Measurements from ENCODE around the gene CERK. TPM values are rescaled to one million over a fixed set of nuclear protein-coding genes. Genes with fewer than 3 reads are reported as not detected.

The CERK gene
- total and polyA plus RNA-seq, 7 experiments from 2014 or later, result 40.4 to 138 (median 67.5) TPM

DNA sequence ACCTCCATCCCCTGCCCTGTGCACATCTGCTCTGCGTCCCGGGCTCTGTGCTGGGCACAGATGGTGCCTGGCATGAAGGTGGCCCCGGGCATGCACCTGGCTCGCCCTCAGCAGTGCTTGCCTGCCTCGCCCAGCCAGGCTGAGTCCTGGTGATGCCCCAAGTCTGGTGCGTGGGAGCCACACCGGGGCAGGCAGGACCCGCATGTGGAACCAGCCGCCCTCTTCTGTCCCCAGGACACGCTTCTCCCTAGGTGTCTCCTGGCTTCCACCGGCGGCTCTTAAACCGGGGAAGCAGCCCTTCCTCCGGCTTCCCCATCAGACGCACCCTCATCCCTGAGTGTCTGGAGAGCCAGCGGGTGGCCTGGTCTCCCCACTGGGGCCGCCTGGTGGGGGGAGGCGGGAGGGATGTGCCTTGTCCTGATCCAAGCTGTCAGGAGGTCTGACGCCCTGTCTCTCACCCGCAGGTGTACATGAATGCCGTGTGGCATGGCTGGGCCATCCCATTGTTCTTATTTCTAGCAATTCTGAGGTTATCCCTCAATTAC lies 72.8 kb downstream of the CERK start:
- Mint-ChIP-seq H3K36me3 (peaks cover 0 to 8% (median 6%) of the 10 kb centered on the region in 5 donors), H3K9me3 (no peaks in the 10 kb centered on the region), H3K27ac (no peak overlapping the region), H3K4me3 (no peak overlapping the region), H3K27me3 (no peaks in the 10 kb centered on the region), H3K4me1 (peaks cover 8 to 18% (median 9%) of the 10 kb centered on the region in 7 donors)
- DNase-seq, result no peak
- Histone ChIP-seq H3K4me3 (ENCODE audit: low read length) (no peak overlapping the region), H3K9me3 (ENCODE audit: control insufficient read depth in 2 of 3, low read length in 3 of 3) (no peaks in the 10 kb centered on the region), H3K4me1 (ENCODE audit: control insufficient read depth in 2 of 2, insufficient read depth in 2 of 2, low read length in 2 of 2) (peaks cover 4 to 5% of the 10 kb centered on the region in 2 donors), H3K27ac (ENCODE audit: low read depth, low read length) (no peak overlapping the region), H3K27me3 (ENCODE audit: control insufficient read depth in 2 of 2, insufficient read depth in 2 of 2, low read length in 2 of 2) (no peaks in the 10 kb centered on the region), H3K36me3 (ENCODE audit: control insufficient read depth in 2 of 3, insufficient read depth in 3 of 3, low read length in 3 of 3) (peaks cover 0 to 36% (median 0%) of the 10 kb centered on the region in 3 experiments)
- CTCF ChIA-PET, result no interaction called here
- POLR2A ChIA-PET, result no interaction called here
- intact Hi-C loops (cut with micrococcal nuclease), result no loop called here
- no peak for ATAC-seq

DNA sequence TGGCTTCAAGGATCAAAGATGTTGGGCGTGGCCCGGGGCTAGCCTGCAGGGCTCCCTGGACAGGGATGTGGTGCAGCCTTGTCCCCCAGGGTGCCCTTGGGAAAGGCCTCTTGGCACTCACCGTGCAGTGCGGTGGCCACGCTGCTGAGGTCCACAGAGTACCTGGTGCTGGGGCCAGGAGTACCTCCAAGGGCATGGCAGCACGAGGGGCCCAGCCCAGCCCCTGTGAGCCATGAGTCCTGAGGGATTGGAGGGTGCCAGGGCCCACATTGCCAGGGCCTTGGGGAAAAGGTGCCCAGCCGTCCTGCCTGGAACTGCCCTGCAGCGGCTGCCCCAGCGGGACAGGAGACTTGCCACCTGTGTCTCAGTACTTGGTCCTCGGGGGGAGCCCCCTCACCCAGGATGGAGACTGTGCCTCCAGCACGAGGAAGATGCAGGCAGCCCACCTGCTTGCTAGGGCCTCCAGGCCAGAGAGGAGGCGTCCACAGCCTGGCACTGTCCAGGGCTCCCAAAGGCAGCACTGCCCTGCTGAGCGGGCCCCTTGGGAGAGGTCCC lies 73.7 kb downstream of the CERK start:
- Histone ChIP-seq H3K27me3 (ENCODE audit: control insufficient read depth in 2 of 2, insufficient read depth in 2 of 2, low read length in 2 of 2) (no peaks in the 10 kb centered on the region), H3K36me3 (ENCODE audit: control insufficient read depth in 2 of 3, insufficient read depth in 3 of 3, low read length in 3 of 3) (peaks cover 0 to 36% (median 0%) of the 10 kb centered on the region in 3 experiments), H3K4me3 (ENCODE audit: low read length) (no peak overlapping the region), H3K27ac (ENCODE audit: low read depth, low read length) (no peak overlapping the region), H3K4me1 (ENCODE audit: control insufficient read depth in 2 of 2, insufficient read depth in 2 of 2, low read length in 2 of 2) (peaks cover 8 to 9% of the 10 kb centered on the region in 2 donors), H3K9me3 (ENCODE audit: control insufficient read depth in 2 of 3, low read length in 3 of 3) (no peaks in the 10 kb centered on the region)
- Mint-ChIP-seq H3K4me3 (no peak overlapping the region), H3K9me3 (no peaks in the 10 kb centered on the region), H3K36me3 (peaks cover 0 to 8% (median 6%) of the 10 kb centered on the region in 5 donors), H3K4me1 (peaks cover 12 to 20% (median 13%) of the 10 kb centered on the region in 7 donors), H3K27me3 (no peaks in the 10 kb centered on the region), H3K27ac (no peak overlapping the region)
- ATAC-seq, result no peak
- no peak for DNase-seq
- intact Hi-C loops (cut with micrococcal nuclease), result no loop called here
- CTCF ChIA-PET, result no interaction called here
- POLR2A ChIA-PET, result no interaction called here

DNA sequence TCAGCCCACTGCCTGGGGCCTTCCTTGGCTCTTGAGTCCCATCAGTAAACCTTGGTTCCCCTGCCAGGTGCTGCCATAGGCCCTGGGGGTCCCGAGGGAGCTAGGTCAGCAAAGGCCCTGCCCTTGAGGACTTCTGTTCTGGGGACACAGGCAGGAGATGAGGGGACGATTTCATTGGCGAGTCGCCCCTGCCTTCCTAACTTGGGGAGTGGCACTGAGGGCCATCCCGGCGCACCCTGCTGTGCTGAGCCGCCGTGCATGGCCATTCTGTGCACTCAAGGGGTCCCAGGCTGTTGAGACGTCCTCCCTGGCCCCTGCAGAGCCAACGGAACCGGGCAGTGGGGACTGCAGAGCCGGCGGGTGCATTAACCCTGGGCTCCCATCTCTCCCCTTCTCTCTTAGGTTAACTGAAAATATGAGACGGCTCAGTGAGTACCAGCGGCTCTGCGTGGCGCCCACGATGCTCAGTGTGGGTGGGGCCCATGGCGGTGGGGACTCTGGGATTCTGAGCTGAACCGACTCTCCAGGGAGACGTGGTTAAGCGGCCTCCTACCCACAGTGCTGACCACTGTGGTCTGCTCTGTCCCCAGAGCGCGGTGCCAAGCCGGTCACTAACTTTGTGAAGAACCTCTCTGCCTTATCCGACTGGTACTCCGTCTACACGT lies 74.5 kb downstream of the CERK start:
- no peak overlapping the region for H3K4me3 Mint-ChIP-seq
- peaks cover 0 to 4% (median 0%) of the 10 kb centered on the region in 5 donors for H3K36me3 Mint-ChIP-seq
- H3K9me3 Mint-ChIP-seq, result no peaks in the 10 kb centered on the region
- no peak overlapping the region for H3K27ac ChIP-seq (ENCODE audit: low read depth, low read length)
- POLR2A ChIA-PET, result no interaction called here
- peaks cover 0 to 31% (median 0%) of the 10 kb centered on the region in 3 experiments for H3K36me3 ChIP-seq (ENCODE audit: control insufficient read depth in 2 of 3, insufficient read depth in 3 of 3, low read length in 3 of 3)
- no peak overlapping the region for H3K27ac Mint-ChIP-seq
- no peak overlapping the region for H3K4me3 ChIP-seq (ENCODE audit: low read length)
- H3K4me1 Mint-ChIP-seq, result peaks cover 12 to 20% (median 13%) of the 10 kb centered on the region in 7 donors
- H3K4me1 ChIP-seq (ENCODE audit: control insufficient read depth in 2 of 2, insufficient read depth in 2 of 2, low read length in 2 of 2), result peaks cover 8 to 9% of the 10 kb centered on the region in 2 donors
- no peaks in the 10 kb centered on the region for H3K27me3 Mint-ChIP-seq
- no peaks in the 10 kb centered on the region for H3K27me3 ChIP-seq (ENCODE audit: control insufficient read depth in 2 of 2, insufficient read depth in 2 of 2, low read length in 2 of 2)
- CTCF ChIA-PET, result no interaction called here
- no peak for ATAC-seq
- intact Hi-C loops (cut with micrococcal nuclease), result no loop called here
- no peaks in the 10 kb centered on the region for H3K9me3 ChIP-seq (ENCODE audit: control insufficient read depth in 2 of 3, low read length in 3 of 3)
- DNase-seq, result no peak

DNA sequence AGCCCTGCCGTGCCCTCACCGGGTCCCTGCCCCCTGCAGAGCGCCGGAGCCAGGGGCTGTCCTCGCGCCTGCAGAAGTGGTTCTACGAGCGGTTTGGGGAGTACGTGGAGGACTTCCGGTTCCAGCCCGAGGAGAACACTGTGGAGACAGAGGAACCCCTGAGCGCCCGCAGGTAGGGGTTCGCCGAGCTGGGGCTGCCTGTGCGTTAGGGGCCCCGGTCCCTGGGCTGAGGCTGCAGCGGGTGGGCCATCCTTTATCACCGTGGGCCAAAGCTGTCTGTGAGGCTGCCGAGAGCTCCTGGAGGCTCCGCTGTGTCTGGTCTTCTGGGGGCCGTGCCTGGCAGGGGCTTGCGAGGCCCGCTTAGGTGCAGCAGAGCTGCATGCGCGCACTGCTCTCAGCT lies 75.1 kb downstream of the CERK start:
- no peak overlapping the region for H3K27ac Mint-ChIP-seq
- no peaks in the 10 kb centered on the region for H3K27me3 Mint-ChIP-seq
- H3K9me3 ChIP-seq (ENCODE audit: control insufficient read depth in 2 of 3, low read length in 3 of 3), result no peaks in the 10 kb centered on the region
- peaks cover 8 to 9% of the 10 kb centered on the region in 2 donors for H3K4me1 ChIP-seq (ENCODE audit: control insufficient read depth in 2 of 2, insufficient read depth in 2 of 2, low read length in 2 of 2)
- no peak for ATAC-seq
- H3K4me3 ChIP-seq (ENCODE audit: low read length), result no peak overlapping the region
- H3K27ac ChIP-seq (ENCODE audit: low read depth, low read length), result no peak overlapping the region
- CTCF ChIA-PET, result no interaction called here
- peaks cover 0 to 4% (median 0%) of the 10 kb centered on the region in 5 donors for H3K36me3 Mint-ChIP-seq
- H3K4me3 Mint-ChIP-seq, result no peak overlapping the region
- POLR2A ChIA-PET, result interaction anchor here (0.7 kb wide), 1 partner anchor 69 kb away, joined by 3 read pairs; no protein-coding TSS in a partner anchor
- no peaks in the 10 kb centered on the region for H3K27me3 ChIP-seq (ENCODE audit: control insufficient read depth in 2 of 2, insufficient read depth in 2 of 2, low read length in 2 of 2)
- intact Hi-C loops (cut with micrococcal nuclease), result no loop called here
- DNase-seq, result no peak
- H3K9me3 Mint-ChIP-seq, result no peaks in the 10 kb centered on the region
- peaks cover 0 to 27% (median 0%) of the 10 kb centered on the region in 3 experiments for H3K36me3 ChIP-seq (ENCODE audit: control insufficient read depth in 2 of 3, insufficient read depth in 3 of 3, low read length in 3 of 3)
- peaks cover 12 to 20% (median 13%) of the 10 kb centered on the region in 7 donors for H3K4me1 Mint-ChIP-seq

DNA sequence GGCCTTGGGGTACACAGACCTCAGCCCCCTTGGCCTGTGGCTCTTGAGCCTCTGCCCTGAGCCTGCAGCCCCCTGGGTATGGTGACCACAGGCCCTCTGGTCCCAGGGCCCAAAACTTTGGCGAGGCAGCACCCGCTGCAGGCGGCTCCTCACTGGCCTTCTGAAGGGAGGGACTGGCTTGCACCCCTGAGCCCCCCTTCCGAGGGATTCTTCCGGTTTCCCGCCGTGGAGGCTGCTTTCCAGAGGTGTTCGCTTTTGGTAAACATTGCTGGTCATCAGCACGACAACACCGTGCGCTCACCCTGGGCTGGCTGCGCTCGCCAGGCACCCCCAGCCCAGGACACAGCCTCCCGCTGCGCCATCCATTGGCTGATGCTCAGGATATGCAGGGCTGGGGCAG lies 75.8 kb downstream of the CERK start:
- intact Hi-C loops (cut with micrococcal nuclease), result no loop called here
- H3K9me3 ChIP-seq (ENCODE audit: control insufficient read depth in 2 of 3, low read length in 3 of 3), result no peaks in the 10 kb centered on the region

DNA sequence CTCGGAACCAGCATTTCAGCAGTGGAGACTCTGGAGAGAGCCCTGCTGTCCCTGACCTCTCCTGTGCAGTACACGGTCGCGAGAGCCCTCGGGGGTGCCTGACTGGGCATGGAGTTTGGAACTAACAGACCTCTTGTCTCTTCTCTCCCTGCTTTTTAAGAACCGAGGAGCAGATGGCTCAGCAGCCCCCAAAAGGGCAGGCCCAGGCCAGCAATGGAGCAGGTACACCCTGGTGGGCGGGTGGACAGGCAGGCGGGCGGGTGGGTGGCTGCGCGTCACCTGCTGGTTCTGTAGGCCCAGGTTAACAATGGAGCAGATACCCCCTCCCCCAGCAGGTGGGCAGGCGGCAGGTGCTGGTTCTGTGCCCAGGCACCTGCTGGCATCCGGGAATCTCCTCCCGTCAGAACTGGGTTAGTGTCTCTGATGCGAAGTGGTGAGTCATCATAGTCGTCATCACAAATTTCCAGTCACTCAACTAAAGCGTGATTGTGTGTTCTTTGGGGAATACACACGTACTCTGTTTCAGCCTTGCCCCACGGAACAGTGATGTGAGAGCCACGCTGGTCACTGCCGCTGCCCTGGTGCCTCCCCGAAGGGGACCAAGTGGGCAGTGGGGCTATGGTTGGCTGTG lies 76.7 kb downstream of the CERK start:
- Histone ChIP-seq H3K36me3 (ENCODE audit: control insufficient read depth in 2 of 3, insufficient read depth in 3 of 3, low read length in 3 of 3) (peaks cover 0 to 13% (median 0%) of the 10 kb centered on the region in 3 experiments), H3K4me3 (ENCODE audit: low read length) (no peak overlapping the region), H3K27me3 (ENCODE audit: control insufficient read depth in 2 of 2, insufficient read depth in 2 of 2, low read length in 2 of 2) (no peaks in the 10 kb centered on the region), H3K27ac (ENCODE audit: low read depth, low read length) (no peak overlapping the region), H3K4me1 (ENCODE audit: control insufficient read depth in 2 of 2, insufficient read depth in 2 of 2, low read length in 2 of 2) (peaks cover 8 to 9% of the 10 kb centered on the region in 2 donors), H3K9me3 (ENCODE audit: control insufficient read depth in 2 of 3, low read length in 3 of 3) (no peaks in the 10 kb centered on the region)
- no peaks in the 10 kb centered on the region for H3K27me3 Mint-ChIP-seq
- H3K4me3 Mint-ChIP-seq, result no peak overlapping the region
- peaks cover 12 to 20% (median 13%) of the 10 kb centered on the region in 7 donors for H3K4me1 Mint-ChIP-seq
- intact Hi-C loops (cut with micrococcal nuclease), result no loop called here
- CTCF ChIA-PET, result no interaction called here
- H3K36me3 Mint-ChIP-seq, result peaks cover 0 to 4% (median 0%) of the 10 kb centered on the region in 5 donors
- POLR2A ChIA-PET, result no interaction called here
- DNase-seq (no peak), ATAC-seq (peak; percentile 43)
- H3K9me3 Mint-ChIP-seq, result no peaks in the 10 kb centered on the region
- H3K27ac Mint-ChIP-seq, result peak overlapping the region in 4 of 9 donors; percentile 56 to 74 (median 67)

More for the DNA sequence above, 75.8 kb downstream of the CERK start:
- Mint-ChIP-seq H3K27ac (no peak overlapping the region), H3K9me3 (no peaks in the 10 kb centered on the region), H3K4me1 (peaks cover 12 to 20% (median 13%) of the 10 kb centered on the region in 7 donors), H3K27me3 (no peaks in the 10 kb centered on the region), H3K4me3 (no peak overlapping the region), H3K36me3 (peaks cover 0 to 4% (median 0%) of the 10 kb centered on the region in 5 donors)
- DNase-seq (no peak), ATAC-seq (no peak)
- no peak overlapping the region for H3K4me3 ChIP-seq (ENCODE audit: low read length)
- ChIA-PET POLR2A (no interaction called here), CTCF (no interaction called here)
- peaks cover 0 to 19% (median 0%) of the 10 kb centered on the region in 3 experiments for H3K36me3 ChIP-seq (ENCODE audit: control insufficient read depth in 2 of 3, insufficient read depth in 3 of 3, low read length in 3 of 3)
- peaks cover 8 to 9% of the 10 kb centered on the region in 2 donors for H3K4me1 ChIP-seq (ENCODE audit: control insufficient read depth in 2 of 2, insufficient read depth in 2 of 2, low read length in 2 of 2)
- no peaks in the 10 kb centered on the region for H3K27me3 ChIP-seq (ENCODE audit: control insufficient read depth in 2 of 2, insufficient read depth in 2 of 2, low read length in 2 of 2)
- no peak overlapping the region for H3K27ac ChIP-seq (ENCODE audit: low read depth, low read length)

Data from naive thymus-derived CD4-positive, alpha-beta T cell (primary cell).